Spleen (tissue), 11 donors: Measurements from ENCODE around the gene PHF21B. TPM values are rescaled to one million over a fixed set of nuclear protein-coding genes. Genes with fewer than 3 reads are reported as not detected.
"Not testable (repeated sequence)": the region's sequence is repeated elsewhere in the genome, so short reads cannot be mapped to it uniquely, and the experiment has no call there.

Experiments
- DNase-seq: peaks from one replicate; pipeline ENCODE4 v3.0.0-alpha.2; 2020
- H3K27ac ChIP-seq, 8 donors: fragments of 200-600 bp; sonication (generic) in 7 of 8; 1 replicate in 4 of 8; 2 replicates in 4 of 8; pipeline versions ENCODE4 v1.5.0 to v1.8.0; 2016 to 2021; ENCODE audit warnings: inconsistent platforms in 4 of 8, mild to moderate bottlenecking in 4 of 8, moderate library complexity in 1 of 8
- H3K27me3 ChIP-seq, 7 donors: fragments of 200-600 bp; sonication (generic) in 6 of 7; replicated peaks in 1 of 7; 1 replicate in 4 of 7; 2 replicates in 3 of 7; pipeline versions ENCODE4 v1.5.0 to v1.8.0; 2016 to 2021; ENCODE audit warnings: inconsistent platforms in 3 of 7, mild to moderate bottlenecking in 1 of 7
- H3K36me3 ChIP-seq, 6 donors: fragments of 200-600 bp; sonication (generic) in 5 of 6; 1 replicate in 4 of 6; 2 replicates in 2 of 6; pipeline versions ENCODE4 v1.5.0 to v1.8.0; 2016 to 2021; ENCODE audit warnings: inconsistent platforms in 2 of 6
- H3K4me1 ChIP-seq, 6 donors: fragments of 200-600 bp; sonication (generic) in 5 of 6; 1 replicate in 3 of 6; 2 replicates in 3 of 6; pipeline versions ENCODE4 v1.5.0 to v1.8.0; 2016 to 2021; ENCODE audit warnings: inconsistent platforms in 3 of 6
- H3K4me3 ChIP-seq, 8 donors: fragments of 200-600 bp; sonication (generic) in 7 of 8; 1 replicate in 4 of 8; 2 replicates in 4 of 8; pipeline versions ENCODE4 v1.5.0 to v1.8.0; 2016 to 2021; ENCODE audit warnings: inconsistent platforms in 4 of 8, mild to moderate bottlenecking in 4 of 8, moderate library complexity in 2 of 8
- H3K9me3 ChIP-seq, 8 donors: fragments of 200-600 bp; sonication (generic) in 7 of 8; 1 replicate in 4 of 8; 2 replicates in 4 of 8; pipeline versions ENCODE4 v1.5.0 to v1.8.0; 2016 to 2021; ENCODE audit warnings: inconsistent platforms in 4 of 8
- POLR2A ChIP-seq, 3 donors: fragments of 450-650 bp; IDR thresholded peaks; one replicate each; pipeline ENCODE4 v1.5.1; 2017; ENCODE audit warnings: antibody characterized with exemption in 3 of 3, mild to moderate bottlenecking in 1 of 3
- POLR2AphosphoS5 ChIP-seq, 3 donors: sonication (generic); formaldehyde crosslinking; IDR thresholded peaks; one replicate each; pipeline ENCODE4 v1.5.1; 2017; ENCODE audit warnings: antibody characterized with exemption in 3 of 3
- WGBS, 5 donors: extraction: QIAGEN DNeasy Blood & Tissue Kit in 3 of 5; methylation state at CpG; one replicate each; pipeline versions ENCODE4 v1.1.5 to v1.1.7; 2013 to 2018; 5-methylcytosine and 5-hydroxymethylcytosine counted together
- intact Hi-C: fragments of 100-400 bp; cut with DNase I; formaldehyde crosslinking; loops from one replicate; pipeline ENCODE4 v1.15.0; 2023; ENCODE audit warnings: low total_unique reads
- polyA plus RNA-seq, 3 donors: library from polyadenylated mRNA; stranded (reverse); fragments of 200-250 nt; gene quantifications; one replicate each; pipeline ENCODE4 v1.2.1, GENCODE V29; 2013
- total RNA-seq, 7 donors: library from RNA; depleted of rRNA in 3 of 7; stranded (reverse); fragments of >200 nt in 3 of 7; fragmentation: NEBNext Ultra II Directional in 4 of 7; extraction: Animal tissue kit (Norgen Biotek cat#: 25700) in 4 of 7; gene quantifications; one replicate each; pipeline versions ENCODE4 v1.1.0 to v1.2.1, GENCODE V29; 2016 to 2021
- TF ChIP-seq, protein P1 (sequence below), 11 experiments: fragments of 200-600 bp in 7 of 11; fragments of 450-650 bp in 4 of 11; sonication (generic) in 4 of 11; IDR thresholded peaks in 8 of 11; conservative IDR thresholded peaks in 3 of 11; 1 replicate in 7 of 11; 2 replicates in 4 of 11; pipeline versions ENCODE4 v1.4.0 to v1.8.0; 2016 to 2021; ENCODE audit warnings: antibody characterized with exemption in 11 of 11, inconsistent platforms in 4 of 11, mild to moderate bottlenecking in 1 of 11
- donor health status: healthy with polysubstance abuse.
- donor health status: DM: no; HTN: no; CAD: no; lungs with moderate emphysema.
- donor health status: DM: no; HTN: no; CAD: no.
- donor health status: Bipolar disorder and iron deficiency.
- donor health status: healthy.
- donor health status: DM: no; HTN: no; CAD: no.
- donor health status: DM: yes; HTN: yes; CAD: no.

Gene PHF21B
- total and polyA plus RNA-seq, 10 donors = 0.03 to 0.46 (median 0.09) TPM; not detected in 4

DNA sequence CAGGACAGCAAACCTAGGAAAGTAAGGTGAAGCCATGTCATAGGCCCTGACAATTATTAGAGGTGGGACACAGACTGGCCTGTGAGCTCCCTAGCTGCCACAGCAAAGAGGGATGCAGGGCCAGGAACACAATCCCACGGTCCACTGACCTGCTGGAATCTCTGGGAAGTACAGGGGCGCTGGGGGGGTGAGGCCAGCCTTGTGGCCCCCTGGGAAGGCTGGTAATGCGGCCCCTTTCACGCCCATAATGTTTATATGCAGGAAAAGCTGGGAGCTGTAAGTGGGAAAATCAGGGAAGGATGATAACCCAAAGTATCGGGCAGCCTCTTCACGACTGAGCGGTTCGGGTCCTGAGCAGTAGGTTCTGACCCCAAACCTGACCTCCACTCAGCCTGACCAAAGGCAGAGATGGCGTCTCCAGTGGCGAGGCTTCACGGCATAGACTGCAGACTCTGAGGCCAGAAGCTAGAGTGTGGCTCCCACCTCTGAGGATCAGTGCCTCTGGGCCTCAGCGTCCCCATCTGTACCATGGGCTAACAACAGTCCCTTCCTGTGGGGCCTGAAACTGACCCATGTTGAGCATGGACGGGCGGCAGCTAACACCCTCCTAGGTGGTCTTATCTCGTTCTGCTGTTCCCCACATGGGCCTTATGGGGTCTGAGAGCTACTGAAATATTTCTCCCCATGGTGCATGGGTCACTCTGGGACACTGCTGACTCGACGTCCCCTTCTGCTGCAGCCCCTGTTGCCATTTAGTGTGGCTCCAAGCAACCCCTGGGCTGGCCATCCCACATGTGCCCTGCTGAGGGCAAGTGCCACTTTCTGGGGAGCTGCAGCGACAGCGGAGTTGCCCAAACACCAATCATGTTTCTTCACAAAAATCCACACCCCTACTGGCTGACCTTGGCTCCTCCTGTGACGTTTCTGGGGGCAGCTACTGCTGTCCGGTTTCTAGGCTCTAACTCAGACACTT, 101.8 kb downstream of the PHF21B start:
- Histone ChIP-seq H3K9me3 (peaks cover 0 to 22% (median 14%) of the 10 kb centered on the region in 8 donors), H3K36me3 (no peaks in the 10 kb centered on the region)
- TF ChIP-seq POLR2A (IDR thresholded peaks at IDR 0.05) = no peak
- no peak for TF ChIP-seq POLR2AphosphoS5 (IDR thresholded peaks at IDR 0.05)
- TF ChIP-seq, protein P1, sequence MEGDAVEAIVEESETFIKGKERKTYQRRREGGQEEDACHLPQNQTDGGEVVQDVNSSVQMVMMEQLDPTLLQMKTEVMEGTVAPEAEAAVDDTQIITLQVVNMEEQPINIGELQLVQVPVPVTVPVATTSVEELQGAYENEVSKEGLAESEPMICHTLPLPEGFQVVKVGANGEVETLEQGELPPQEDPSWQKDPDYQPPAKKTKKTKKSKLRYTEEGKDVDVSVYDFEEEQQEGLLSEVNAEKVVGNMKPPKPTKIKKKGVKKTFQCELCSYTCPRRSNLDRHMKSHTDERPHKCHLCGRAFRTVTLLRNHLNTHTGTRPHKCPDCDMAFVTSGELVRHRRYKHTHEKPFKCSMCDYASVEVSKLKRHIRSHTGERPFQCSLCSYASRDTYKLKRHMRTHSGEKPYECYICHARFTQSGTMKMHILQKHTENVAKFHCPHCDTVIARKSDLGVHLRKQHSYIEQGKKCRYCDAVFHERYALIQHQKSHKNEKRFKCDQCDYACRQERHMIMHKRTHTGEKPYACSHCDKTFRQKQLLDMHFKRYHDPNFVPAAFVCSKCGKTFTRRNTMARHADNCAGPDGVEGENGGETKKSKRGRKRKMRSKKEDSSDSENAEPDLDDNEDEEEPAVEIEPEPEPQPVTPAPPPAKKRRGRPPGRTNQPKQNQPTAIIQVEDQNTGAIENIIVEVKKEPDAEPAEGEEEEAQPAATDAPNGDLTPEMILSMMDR (IDR thresholded peaks at IDR 0.05 in 8 of 11, conservative IDR thresholded peaks at IDR 0.05 in 3 of 11) = no peak

DNA sequence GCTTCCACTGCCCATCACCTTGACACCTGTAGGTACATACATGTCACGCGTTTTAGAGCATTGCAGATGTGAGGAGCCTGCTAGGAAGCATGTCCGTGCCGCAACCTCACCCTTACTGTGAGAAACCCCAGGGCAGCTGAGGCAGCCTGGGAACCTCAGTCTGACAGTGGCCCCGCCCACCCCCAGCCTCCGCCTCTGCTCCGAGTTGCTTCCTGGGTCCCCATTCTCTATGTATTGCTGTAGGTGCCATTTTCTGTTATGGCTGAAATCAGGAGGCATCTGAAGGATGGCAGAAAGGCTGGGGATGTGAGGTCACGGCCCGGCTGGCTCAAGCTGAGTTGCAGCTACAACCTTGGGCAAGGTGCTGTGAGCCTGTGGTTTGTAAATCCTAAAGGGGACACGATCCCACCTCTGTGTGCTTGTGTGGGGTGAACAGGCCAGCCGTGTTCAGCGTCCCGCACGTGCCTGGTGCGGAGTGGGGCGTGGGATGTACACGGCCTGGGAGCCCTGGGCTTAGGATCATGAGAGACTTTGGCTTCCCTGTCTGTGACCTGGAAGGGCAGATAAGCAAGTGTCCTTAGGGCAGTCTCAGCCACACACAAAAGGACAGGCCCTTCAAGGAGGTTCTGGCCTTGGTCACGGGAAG, 102.7 kb downstream of the PHF21B start:
- intact Hi-C loops = no loop called here
- TF ChIP-seq, protein P1 (IDR thresholded peaks at IDR 0.05 in 8 of 11, conservative IDR thresholded peaks at IDR 0.05 in 3 of 11) = no peak
- TF ChIP-seq POLR2A (IDR thresholded peaks at IDR 0.05) = no peak
- no peak for TF ChIP-seq POLR2AphosphoS5 (IDR thresholded peaks at IDR 0.05)
- Histone ChIP-seq H3K27ac (no peak overlapping the region), H3K4me3 (no peak overlapping the region), H3K36me3 (no peaks in the 10 kb centered on the region), H3K9me3 (peaks cover 0 to 31% (median 23%) of the 10 kb centered on the region in 8 donors), H3K4me1 (no peaks in the 10 kb centered on the region), H3K27me3 (peaks cover 0 to 32% (median 0%) of the 10 kb centered on the region in 7 donors)
- peak; percentile 53 for DNase-seq
- 84 to 95% (median 88%) methylated on average over 17 to 18 of the region's 18 CpGs for WGBS, 5 donors

More for the DNA sequence above, 101.8 kb downstream of the PHF21B start:
- DNase-seq = peak; percentile 44
- no peaks in the 10 kb centered on the region for H3K4me1 ChIP-seq
- 77 to 86% (median 85%) methylated on average over 14 to 21 of the region's 21 CpGs for WGBS, 5 donors
- intact Hi-C loops = no loop called here
- H3K4me3 ChIP-seq = no peak overlapping the region
- no peak overlapping the region for H3K27ac ChIP-seq
- H3K27me3 ChIP-seq = peaks cover 0 to 26% (median 0%) of the 10 kb centered on the region in 7 donors

GRCh38 chr22:44906248-44906936, 103.4 kb downstream of the PHF21B start:
- Histone ChIP-seq H3K36me3 (no peaks in the 10 kb centered on the region), H3K4me1 (no peaks in the 10 kb centered on the region), H3K27ac (no peak overlapping the region), H3K27me3 (peaks cover 0 to 32% (median 0%) of the 10 kb centered on the region in 7 donors), H3K4me3 (no peak overlapping the region), H3K9me3 (peaks cover 1 to 32% (median 25%) of the 10 kb centered on the region in 8 donors)
- intact Hi-C loops = no loop called here
- TF ChIP-seq, protein P1 (IDR thresholded peaks at IDR 0.05 in 8 of 11, conservative IDR thresholded peaks at IDR 0.05 in 3 of 11) = no peak
- no peak for TF ChIP-seq POLR2A (IDR thresholded peaks at IDR 0.05)
- TF ChIP-seq POLR2AphosphoS5 (IDR thresholded peaks at IDR 0.05) = no peak
- peak; percentile 51 for DNase-seq
- WGBS, 5 donors = 78 to 92% (median 81%) methylated on average over 15 to 21 of the region's 21 CpGs

DNA sequence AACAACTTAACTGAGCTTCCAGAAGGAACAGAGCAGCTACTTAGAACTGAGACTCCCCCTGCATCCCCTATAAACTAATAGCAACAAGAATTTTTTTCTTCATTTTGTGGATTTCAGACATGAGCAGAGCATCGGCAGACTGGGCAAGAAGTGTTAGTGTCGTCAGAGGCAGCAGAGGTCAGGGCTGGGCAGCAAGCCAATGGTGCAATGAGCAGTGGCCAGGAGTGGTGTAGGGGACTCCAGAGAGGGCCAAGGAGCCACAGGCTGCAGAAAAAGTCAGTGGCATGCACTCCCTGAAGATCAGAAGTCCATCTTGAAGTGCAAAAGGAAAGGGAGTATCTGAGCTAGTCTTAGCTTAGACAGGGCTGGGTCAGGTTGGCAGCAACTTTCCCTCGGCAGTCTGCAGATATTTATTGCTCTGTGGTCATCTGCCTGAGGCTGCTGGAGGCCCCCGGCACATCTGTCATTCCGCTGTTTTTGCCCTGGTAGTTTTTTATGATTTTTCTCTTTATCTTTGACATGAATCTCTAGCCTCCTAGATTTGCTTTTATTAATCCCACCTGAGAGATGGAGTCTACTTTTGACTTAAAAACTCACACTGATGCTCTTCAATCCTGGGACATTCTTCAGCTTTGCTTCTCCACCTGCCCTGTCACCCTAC, 105.2 kb downstream of the PHF21B start:
- intact Hi-C loops, DNase-seq, H3K4me1 ChIP-seq, H3K36me3 ChIP-seq, H3K4me3 ChIP-seq, H3K27ac ChIP-seq: not testable (repeated sequence)
- Histone ChIP-seq H3K9me3 (peaks cover 6 to 34% (median 32%) of the 10 kb centered on the region in 8 donors), H3K27me3 (peaks cover 0 to 38% (median 0%) of the 10 kb centered on the region in 7 donors)
- WGBS, 5 donors = 37 to 74% (median 53%) methylated on average over 3 to 4 of the region's 5 CpGs

DNA sequence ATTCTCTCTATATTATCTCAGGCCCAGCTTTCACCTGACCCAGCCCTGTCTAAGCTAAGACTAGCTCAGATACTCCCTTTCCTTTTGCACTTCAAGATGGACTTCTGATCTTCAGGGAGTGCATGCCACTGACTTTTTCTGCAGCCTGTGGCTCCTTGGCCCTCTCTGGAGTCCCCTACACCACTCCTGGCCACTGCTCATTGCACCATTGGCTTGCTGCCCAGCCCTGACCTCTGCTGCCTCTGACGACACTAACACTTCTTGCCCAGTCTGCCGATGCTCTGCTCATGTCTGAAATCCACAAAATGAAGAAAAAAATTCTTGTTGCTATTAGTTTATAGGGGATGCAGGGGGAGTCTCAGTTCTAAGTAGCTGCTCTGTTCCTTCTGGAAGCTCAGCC, 106.6 kb downstream of the PHF21B start:
- H3K4me3 ChIP-seq, H3K4me1 ChIP-seq, intact Hi-C loops, H3K36me3 ChIP-seq, DNase-seq, H3K27ac ChIP-seq: not testable (repeated sequence)
- WGBS, 5 donors = 71 to 86% methylated on average over 1 to 2 of the region's 2 CpGs; no CpG with 5 or more reads in 3 of the 5 donors
- peaks cover 6 to 37% (median 32%) of the 10 kb centered on the region in 8 donors for H3K9me3 ChIP-seq
- peaks cover 0 to 38% (median 0%) of the 10 kb centered on the region in 7 donors for H3K27me3 ChIP-seq
